Amygdala (tissue), 56 donors: ENCODE results near the gene TTC12.

ENCODE experiments used
- DNase-seq, 56 donors: peaks; one replicate each; lab custom pipeline; 2025; lab: John Stamatoyannopoulos, UW

TTC12 gene

DNA sequence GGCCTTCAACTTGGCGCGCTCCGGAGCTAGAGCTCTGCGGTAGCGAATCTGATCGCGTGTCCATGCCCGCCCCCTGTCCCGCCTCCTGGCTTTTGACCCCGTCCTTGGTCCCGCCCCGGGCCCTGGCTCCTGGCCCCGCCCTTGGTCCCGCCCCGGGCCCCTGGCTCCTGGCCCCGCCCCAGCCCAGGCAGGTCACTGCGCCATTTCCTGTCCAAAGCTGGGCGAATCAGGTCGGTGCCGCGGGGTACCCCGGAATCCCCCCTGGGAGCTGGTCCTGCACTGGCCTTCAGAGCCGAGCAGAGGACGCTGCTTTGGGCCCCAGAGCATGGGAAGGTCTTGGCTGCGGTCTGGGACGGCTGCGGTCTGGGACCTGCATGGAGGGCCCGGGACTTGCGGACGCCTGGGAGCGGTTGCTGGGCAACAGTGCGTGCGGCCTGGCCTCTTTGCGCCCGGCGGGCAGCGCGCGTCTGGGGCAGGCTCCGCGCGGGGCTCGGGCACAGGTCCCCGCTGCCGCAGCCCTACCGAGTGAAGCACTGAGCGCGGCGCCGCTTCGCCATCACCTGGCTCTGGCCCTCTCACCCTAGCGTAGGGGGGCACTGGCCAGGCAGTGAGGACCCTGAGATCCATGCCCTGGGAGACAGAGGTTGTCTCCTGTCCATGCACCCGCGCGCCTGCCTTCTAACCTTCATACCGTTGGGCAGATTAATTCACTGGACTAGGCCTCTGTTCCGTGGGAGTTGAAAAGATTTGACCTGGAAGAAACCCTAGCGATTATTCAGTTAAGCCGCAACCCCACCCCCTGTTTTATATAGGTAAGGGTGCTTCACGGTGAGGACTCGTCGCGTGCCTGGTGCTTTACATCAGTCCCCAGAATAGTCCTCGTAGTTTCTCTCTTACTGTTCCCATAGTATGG is at the start of gene TTC12:
Gene TTC12 (plus strand): TSS at position 195 of the 913 bp plus-strand sequence. CDS start 1,675 bp downstream, outside the sequence.
- DNase-seq = peak; percentile 23 to 95 (median 87)

- DNase-seq = no peak
Measured at GRCh38 chr11:113265362-113265761, 49.0 kb upstream of the TTC12 start.

DNA sequence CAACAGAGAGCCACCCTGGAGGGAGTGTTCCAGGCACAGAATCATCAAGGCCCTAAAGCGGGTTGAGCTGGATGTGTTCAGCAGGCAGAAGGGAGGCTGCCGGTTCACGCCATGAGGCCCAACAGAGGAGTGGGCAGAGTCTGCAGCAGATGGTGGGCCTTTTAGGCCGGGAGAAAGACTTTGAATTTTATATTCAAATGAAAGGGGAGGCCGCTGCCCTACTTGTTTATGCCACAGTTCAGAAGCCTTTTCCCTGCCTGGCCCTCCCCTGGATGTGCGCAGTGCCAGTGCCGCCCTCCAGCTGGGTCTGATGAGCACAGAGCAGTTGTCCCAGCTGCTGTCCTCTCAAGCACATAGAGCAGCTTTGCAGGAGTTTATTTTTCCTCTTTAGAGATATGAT is 46.9 kb upstream of the TTC12 start:
- DNase-seq = peak in 42 of 56 donors; percentile 3 to 82 (median 48)

DNA sequence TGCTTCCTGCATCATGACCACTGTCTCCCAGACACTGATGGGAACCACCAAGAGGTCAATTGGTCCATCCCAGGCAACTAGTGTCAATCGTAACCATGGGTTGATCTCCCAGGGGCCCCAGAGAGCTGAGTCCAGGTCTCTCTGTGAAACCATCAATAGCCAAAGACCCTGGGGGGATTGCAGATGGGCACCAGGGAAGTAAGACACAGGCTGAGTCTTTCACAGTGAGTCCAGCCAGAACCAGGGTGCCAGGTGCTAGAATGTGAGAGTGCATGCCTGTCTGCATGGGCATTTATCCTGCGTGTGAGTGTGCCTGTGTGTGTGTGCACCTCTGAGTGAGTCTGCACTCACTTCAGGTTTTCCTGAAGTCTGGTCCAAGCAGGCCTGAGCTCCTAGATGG is 45.3 kb upstream of the TTC12 start:
- no peak for DNase-seq

DNA sequence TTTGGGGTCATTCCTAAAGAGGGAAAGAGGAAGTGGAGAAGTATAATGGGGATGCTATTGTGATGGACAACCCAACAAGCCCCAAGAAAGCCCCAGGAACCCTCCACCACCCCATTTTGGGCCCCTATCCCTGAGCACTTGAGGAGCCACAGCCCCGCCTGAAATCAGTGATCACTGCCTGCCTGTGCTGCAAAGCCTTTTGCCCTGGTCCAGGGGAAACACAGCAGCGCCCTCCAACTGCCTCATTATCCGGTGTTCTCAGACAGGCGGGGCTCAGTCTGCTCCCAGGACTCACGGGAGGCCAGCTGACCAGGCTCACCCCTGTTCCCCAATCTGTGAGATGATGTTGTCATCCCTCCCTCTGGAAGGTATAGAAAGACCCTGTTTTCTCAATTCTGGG is 44.7 kb upstream of the TTC12 start:
- no peak for DNase-seq

DNA sequence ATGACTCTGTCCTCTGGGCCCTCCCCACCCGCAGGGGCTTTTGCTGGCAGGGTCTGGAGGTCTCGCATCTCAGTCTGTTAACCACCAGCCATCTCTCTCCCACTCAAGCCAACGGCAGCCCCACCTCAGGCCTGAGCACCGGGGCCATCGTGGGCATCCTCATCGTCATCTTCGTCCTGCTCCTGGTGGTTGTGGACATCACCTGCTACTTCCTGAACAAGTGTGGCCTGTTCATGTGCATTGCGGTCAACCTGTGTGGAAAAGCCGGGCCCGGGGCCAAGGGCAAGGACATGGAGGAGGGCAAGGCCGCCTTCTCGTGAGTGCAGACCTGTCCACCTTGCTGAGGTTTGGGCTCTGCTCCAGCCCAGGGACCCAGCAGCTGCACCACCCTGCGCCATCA is 44.3 kb upstream of the TTC12 start:
- DNase-seq = no peak

GRCh38 chr11:113271551-113272245 is 42.7 kb upstream of the TTC12 start:
- no peak for DNase-seq

DNA sequence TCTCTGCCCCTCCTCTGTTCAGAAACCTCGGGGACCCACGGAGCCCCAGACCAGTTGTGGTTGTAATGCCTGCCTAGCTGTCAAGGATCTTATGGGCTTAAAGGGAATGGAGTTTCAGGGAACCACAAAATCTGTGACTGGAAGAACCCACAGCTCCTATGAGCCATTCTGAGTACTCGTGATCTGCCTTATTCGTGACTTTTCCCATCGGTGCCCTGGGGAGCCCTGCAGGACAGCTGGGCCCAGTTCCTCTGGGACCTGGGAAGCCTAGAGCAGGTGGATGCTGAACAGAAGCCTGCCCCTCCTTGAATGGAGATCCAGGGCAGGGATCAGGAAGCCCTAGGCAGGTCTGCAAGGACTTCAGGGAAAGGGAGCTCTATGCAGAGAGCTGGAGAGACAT is 42.1 kb upstream of the TTC12 start:
- no peak for DNase-seq

GRCh38 chr11:113272927-113273615 is 41.3 kb upstream of the TTC12 start:
- no peak for DNase-seq

DNA sequence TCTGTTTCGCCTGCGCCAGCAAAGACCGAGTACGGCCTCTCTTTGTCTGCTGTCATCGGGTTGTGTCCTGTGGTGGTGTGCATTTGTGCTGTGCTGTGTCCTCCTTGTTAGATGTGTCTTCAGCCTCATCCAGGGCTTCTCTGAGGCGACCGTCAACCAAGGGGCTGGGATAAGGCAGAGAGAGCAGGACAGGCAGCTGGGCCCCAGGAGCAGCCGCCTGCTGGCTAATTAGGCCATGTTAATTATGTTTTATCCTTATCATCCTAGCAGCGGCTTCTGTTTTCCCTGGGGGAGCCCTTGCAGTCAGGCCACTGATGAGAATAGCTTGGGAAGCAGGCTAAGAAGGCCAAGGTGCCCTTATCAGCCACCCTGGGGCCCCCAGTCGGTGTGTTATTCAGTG is 40.7 kb upstream of the TTC12 start:
- no peak for DNase-seq

DNA sequence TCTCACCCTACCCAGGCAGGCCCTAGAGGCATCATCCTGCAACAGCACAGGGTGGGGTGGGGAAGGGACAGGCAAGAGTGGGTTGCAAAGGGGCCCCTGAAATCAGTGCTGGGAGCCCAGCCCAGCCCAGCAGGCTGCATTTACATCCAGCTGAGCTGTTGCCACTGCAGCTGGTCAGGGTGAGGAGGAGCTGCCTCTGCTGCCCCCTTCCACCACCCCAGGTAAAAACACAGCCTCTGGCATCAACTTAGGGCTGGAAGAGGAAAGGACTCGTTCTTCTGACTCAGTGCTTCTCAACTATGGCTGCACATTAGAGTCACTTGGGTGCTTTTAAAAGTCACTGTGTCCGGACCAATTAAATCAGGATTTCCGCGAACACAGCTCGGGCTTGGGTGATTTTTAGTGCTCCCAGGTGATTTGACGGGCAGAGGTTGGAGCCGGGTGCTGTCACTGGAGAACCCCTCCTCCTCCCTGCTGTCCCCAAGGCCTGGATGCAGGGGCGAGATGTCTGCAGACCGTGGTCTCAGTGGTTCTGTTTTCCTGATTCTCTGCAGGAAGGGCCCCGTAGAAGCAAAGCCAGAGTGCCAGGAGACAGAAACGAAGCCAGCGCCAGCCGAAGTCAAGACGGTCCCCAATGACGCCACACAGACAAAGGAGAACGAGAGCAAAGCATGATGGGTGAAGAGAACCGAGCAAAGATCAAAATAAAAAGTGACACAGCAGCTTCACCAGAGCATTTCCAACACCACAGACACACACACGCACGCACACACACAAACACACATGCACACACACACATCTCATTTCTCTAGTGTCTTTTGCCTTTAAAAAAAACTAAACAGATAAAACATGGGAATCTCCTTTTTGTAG is 39.4 kb upstream of the TTC12 start:
- DNase-seq = peak in 20 of 56 donors; percentile 8 to 60 (median 35)

DNA sequence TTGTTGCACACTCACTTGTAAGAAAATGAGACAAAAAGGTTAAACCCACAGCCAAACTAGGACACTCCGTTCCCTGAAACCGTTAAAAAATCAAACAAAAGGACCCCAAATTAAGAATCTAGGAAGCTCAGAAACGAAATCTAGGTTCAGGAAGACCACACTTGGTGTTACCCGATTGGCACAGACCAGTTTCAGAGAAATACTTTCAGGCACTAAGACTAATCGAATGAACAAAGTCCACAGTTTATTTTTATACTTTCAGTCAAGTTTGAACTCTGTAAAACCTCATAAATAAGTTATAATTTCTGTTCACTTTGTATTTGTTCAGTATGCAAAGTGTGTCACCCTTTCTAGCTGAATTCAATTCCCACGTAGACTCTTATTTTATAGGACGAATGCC is 38.8 kb upstream of the TTC12 start:
- DNase-seq = no peak

DNA sequence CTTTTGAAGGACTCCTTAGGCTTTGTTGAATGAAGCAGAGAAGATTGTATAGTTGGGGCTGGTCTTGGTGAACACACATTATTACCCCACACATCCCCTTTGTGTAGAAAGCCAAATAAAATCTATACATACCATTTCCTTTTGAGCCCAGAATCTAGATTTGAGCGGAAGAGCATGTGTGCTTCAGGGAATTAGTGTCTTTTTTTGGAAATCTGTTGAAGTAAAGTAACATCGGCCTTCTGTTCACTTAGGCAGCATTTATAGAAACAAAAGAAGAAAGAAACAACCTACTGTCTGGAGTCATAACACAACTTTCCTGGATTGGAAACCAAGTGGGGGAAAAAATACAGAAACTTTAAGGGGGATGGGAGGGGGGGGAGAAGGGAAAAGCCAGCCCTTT is 37.9 kb upstream of the TTC12 start:
- no peak for DNase-seq

DNA sequence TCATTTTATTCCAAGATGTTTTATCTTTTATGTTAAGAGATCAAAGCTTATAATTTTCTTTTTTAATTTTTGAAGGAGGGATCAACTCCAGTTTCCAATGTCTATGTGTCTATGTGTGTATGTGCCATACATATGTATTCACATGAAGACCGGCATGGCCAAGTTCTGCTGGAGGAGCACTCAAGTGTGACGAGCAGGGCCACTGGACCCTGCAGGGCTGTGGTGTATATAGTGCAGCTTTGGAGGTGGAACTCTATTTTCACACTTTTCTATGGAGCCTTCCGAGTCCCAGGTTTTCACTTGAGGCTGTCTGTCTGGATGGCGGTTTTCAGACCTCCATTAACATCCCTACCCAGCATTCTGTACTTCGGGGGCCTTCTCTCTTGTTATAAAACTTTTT is 36.5 kb upstream of the TTC12 start:
- DNase-seq = no peak

DNA sequence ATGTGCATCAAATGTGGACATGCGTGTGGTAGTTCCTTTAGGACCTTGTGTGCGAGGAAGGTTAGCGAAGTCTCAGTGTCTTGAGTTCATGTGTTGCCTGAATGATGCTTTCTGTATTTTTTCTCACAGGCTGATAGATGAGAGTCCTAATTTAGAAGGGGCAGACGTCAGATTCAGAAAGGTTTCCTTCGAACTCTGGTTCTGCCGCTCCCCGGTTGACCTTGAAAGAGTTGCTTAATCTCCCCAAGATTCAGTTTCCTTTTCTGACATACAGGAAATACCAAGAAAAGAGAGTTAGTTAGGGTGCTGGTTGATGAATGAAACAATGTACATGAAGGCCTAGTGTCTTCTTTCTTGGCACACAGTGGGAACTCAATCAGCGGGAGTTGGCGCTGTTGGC is 35.9 kb upstream of the TTC12 start:
- no peak for DNase-seq

DNA sequence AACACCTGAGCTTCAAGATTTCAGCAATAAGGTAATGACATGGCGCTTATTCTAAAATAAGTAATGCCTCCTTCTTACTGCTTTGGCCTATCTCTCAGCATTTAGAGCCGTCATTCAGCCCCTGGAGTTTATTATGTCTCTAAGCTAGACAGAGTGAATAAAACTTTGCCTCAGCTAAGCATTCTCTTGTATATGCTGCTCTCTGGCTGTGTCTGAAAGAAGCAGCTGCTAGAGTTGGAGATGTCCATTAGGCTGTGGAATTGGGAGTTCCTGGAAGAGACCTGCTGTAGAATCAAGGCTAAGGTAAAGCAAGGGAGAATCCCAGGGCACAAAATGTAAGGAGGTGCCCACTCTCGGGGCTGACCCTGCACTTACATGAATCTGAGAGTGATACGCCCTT is 35.5 kb upstream of the TTC12 start:
- peak in 4 of 56 donors; percentile 11 to 28 (median 20) for DNase-seq

DNA sequence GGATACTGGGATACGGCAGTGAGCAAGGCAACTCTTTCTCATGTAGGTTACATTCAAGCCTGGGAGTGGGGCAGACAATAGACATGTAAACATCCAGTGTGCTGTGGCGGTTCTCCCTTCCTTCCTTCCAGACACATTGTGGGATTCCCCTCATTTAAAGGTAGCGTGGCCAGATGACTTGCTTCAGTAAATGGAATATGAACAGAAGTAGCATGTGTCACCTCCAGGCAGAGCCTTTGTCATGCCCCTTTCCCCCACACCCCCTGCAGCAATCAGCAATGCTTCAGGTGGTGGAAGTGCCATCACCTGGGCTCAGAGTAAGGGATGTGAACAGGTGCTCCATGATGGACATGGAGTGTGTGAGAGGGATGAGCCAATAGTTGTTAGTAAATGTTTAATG is 34.8 kb upstream of the TTC12 start:
- no peak for DNase-seq

- DNase-seq = no peak
Measured at GRCh38 chr11:113281052-113281725, 33.2 kb upstream of the TTC12 start.

DNA sequence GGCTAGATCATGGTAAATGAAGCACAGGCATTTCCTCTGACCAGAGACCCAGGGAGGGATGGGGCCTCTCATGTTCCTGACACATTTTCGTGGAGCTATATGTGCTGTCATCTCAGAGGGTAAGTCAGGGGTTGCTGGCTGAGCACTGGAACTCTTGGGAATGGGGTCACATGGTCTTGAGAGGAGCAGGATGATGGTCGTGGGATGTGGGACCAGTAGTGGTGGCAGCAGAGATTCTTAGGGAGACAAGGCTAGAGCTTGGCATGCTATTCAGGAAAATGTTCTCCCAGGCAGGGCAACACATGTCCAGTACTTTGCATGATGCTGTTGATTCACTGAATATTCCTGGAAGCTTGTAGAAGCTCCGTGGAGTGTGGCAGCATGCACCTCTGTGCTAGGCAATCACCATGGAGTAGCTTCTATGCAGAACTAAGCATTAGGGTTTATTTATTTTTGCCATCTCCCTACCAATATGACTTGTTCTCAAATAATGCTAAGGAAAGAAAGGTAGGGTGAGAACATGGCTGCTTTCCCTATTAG is 31.4 kb upstream of the TTC12 start:
- DNase-seq = no peak
